IMR-90 (cell line): ENCODE results near the gene FOXB2. TPM values are rescaled to one million over a fixed set of nuclear protein-coding genes. Genes with fewer than 3 reads are reported as not detected.
A peak's percentile ranks its signal among the peaks of the same experiment; 100 is the strongest.

ENCODE experiments used
- ATAC-seq: fragments of 200-7000 bp; cut with Tn5 transposase; 2 replicates; pipeline ENCODE4 v1.9.1; 2020; ENCODE audit warnings: low read depth, mild to moderate bottlenecking, moderate library complexity
- BruUV-seq: library from RNA; stranded (reverse); fragments of 400-500 nt; replicated peaks from 2 replicates; lab custom pipeline; 2021; lab: Mats Ljungman, UMichigan
- CTCF ChIA-PET: fragments of 300-600 bp; formaldehyde crosslinking; extraction: SDS; loops from one replicate; lab custom pipeline; 2021; ENCODE audit warnings: antibody characterized with exemption; lab: Yijun Ruan, JAX
- POLR2A ChIA-PET: fragments of 300-600 bp; sonication (Branson Sonifier 250); formaldehyde crosslinking; loops from one replicate; lab custom pipeline; 2022; ENCODE audit warnings: antibody characterized with exemption; ENCODE audit not compliant: unreplicated experiment; lab: Charles Lee
- DNase-seq: peaks from one replicate; pipeline ENCODE4 v3.0.0; 2013
- H2AFZ ChIP-seq: replicated peaks from 2 replicates; pipeline ENCODE3; 2013; ENCODE audit warnings: low read length, mild to moderate bottlenecking; ENCODE audit not compliant: poor library complexity
- H2AK5ac ChIP-seq: 2 replicates; pipeline ENCODE4 v1.6.1; 2013; ENCODE audit warnings: low read depth, low read length, inconsistent platforms
- H2AK9ac ChIP-seq: replicated peaks from 2 replicates; pipeline ENCODE3; 2013; ENCODE audit warnings: mild to moderate bottlenecking, low read depth, low read length, moderate library complexity; ENCODE audit not compliant: poor library complexity
- H2BK120ac ChIP-seq: 2 replicates; pipeline ENCODE4 v1.6.1; 2013; ENCODE audit warnings: low read depth, low read length, inconsistent platforms
- H2BK15ac ChIP-seq: 3 replicates; pipeline ENCODE4 v1.6.1; 2013; ENCODE audit warnings: low read depth, low read length, inconsistent platforms
- H2BK20ac ChIP-seq: 2 replicates; pipeline ENCODE4 v1.6.1; 2013; ENCODE audit warnings: low read depth, mild to moderate bottlenecking, inconsistent platforms, low read length, moderate library complexity
- H2BK5ac ChIP-seq: 2 replicates; pipeline ENCODE4 v1.6.1; 2013; ENCODE audit warnings: mild to moderate bottlenecking, low read depth, low read length, inconsistent platforms; ENCODE audit not compliant: poor library complexity, severe bottlenecking
- H3K14ac ChIP-seq: replicated peaks from 2 replicates; pipeline ENCODE4 v1.6.1; 2013; ENCODE audit warnings: low read depth, low read length, inconsistent platforms
- H3K18ac ChIP-seq: 2 replicates; pipeline ENCODE4 v1.6.1; 2013; ENCODE audit warnings: low read depth, low read length, control low read depth
- H3K23ac ChIP-seq: 2 replicates; pipeline ENCODE4 v1.6.1; 2013; ENCODE audit warnings: low read depth, low read length, inconsistent platforms
- H3K27ac ChIP-seq: 2 replicates; pipeline ENCODE4 v1.5.1; 2013; ENCODE audit warnings: mild to moderate bottlenecking, control low read depth, low read length; ENCODE audit not compliant: insufficient read depth
- H3K27me3 ChIP-seq: 2 replicates; pipeline ENCODE4 v1.6.1; 2013; ENCODE audit warnings: low read length; ENCODE audit not compliant: control insufficient read depth, insufficient read depth
- H3K36me3 ChIP-seq: 2 replicates; pipeline ENCODE4 v1.6.1; 2013; ENCODE audit warnings: low read length, mixed read lengths; ENCODE audit not compliant: control insufficient read depth, insufficient read depth
- H3K4ac ChIP-seq: 2 replicates; pipeline ENCODE4 v1.6.1; 2013; ENCODE audit warnings: low read depth, low read length, inconsistent platforms
- H3K4me1 ChIP-seq: 2 replicates; pipeline ENCODE4 v1.6.1; 2013; ENCODE audit warnings: low read length, mixed read lengths; ENCODE audit not compliant: control insufficient read depth, insufficient read depth
- H3K4me2 ChIP-seq: 2 replicates; pipeline ENCODE4 v1.6.1; 2013; ENCODE audit warnings: low read depth, mild to moderate bottlenecking, control low read depth, low read length, moderate library complexity
- H3K4me3 ChIP-seq: 2 replicates; pipeline ENCODE4 v1.5.1; 2013; ENCODE audit warnings: low read depth, mild to moderate bottlenecking, control low read depth, low read length, moderate library complexity; ENCODE audit not compliant: insufficient read depth
- H3K56ac ChIP-seq: 2 replicates; pipeline ENCODE4 v1.6.1; 2013; ENCODE audit warnings: low read length, inconsistent platforms; ENCODE audit not compliant: insufficient read depth; ENCODE audit errors: extremely low read depth
- H3K79me1 ChIP-seq, 2 experiments: 2 replicates each; pipeline ENCODE4 v1.6.1; 2013; ENCODE audit warnings: low read length in 2 of 2, inconsistent platforms in 1 of 2, low read depth in 1 of 2
- H3K9ac ChIP-seq: 2 replicates; pipeline ENCODE4 v1.6.1; 2013; ENCODE audit warnings: low read depth, low read length, control low read depth
- H3K9me1 ChIP-seq: 2 replicates; pipeline ENCODE4 v1.6.1; 2013; ENCODE audit warnings: low read length, inconsistent platforms; ENCODE audit not compliant: insufficient read depth
- H3K9me3 ChIP-seq: 2 replicates; pipeline ENCODE4 v1.6.1; 2013; ENCODE audit warnings: low read length; ENCODE audit not compliant: control insufficient read depth, insufficient read depth
- H4K20me1 ChIP-seq: 2 replicates; pipeline ENCODE4 v1.6.1; 2013; ENCODE audit warnings: low read length, inconsistent platforms; ENCODE audit not compliant: insufficient read depth
- H4K5ac ChIP-seq: 2 replicates; pipeline ENCODE4 v1.6.1; 2013; ENCODE audit warnings: mild to moderate bottlenecking, low read depth, low read length, control low read depth
- H4K8ac ChIP-seq, 2 experiments: 2 replicates each; pipeline ENCODE4 v1.6.1; 2013; ENCODE audit warnings: low read depth in 2 of 2, low read length in 2 of 2, control low read depth in 1 of 2, inconsistent platforms in 1 of 2
- H4K91ac ChIP-seq: 2 replicates; pipeline ENCODE4 v1.6.1; 2013; ENCODE audit warnings: low read depth, low read length, inconsistent platforms; ENCODE audit not compliant: insufficient read depth
- NFE2L2 ChIP-seq: fragments of 150-350 bp; IDR thresholded peaks from 2 replicates; pipeline ENCODE4 v1.6.1; 2016; ENCODE audit warnings: low read depth, mild to moderate bottlenecking, low read length
- WGBS, 2 experiments: methylation state at CpG; one replicate each; pipeline versions ENCODE4 v1.1.5 to v1.1.7; 2013; ENCODE audit warnings: missing lambda C conversion rate in 2 of 2; ENCODE audit not compliant: insufficient read length in 1 of 2; ENCODE audit errors: extremely low coverage in 2 of 2; 5-methylcytosine and 5-hydroxymethylcytosine counted together
- dilution Hi-C: fragments of 300-500 bp; cut with HindIII; formaldehyde crosslinking; loops from one replicate; pipeline ENCODE4 v1.14.3; 2018; ENCODE audit warnings: low sequenced_read_pairs; ENCODE audit not compliant: unreplicated experiment
- in situ Hi-C: fragments of 300-500 bp; cut with MboI; formaldehyde crosslinking; loops from 3 replicates; pipeline ENCODE4 v1.14.3; 2019; ENCODE audit warnings: low sequenced_read_pairs, inconsistent platforms, mixed read lengths
- intact Hi-C: fragments of 100-400 bp; cut with micrococcal nuclease; formaldehyde crosslinking; loops from 2 replicates; pipeline ENCODE4 v1.10.0; 2022
- polyA plus RNA-seq, 3 experiments: library from polyadenylated mRNA; depleted of rRNA; stranded (reverse); fragments of >200 nt; gene quantifications; 2 replicates each; pipeline ENCODE4 v1.2.3, GENCODE V29; 2012; ENCODE audit warnings: low replicate concordance in 1 of 3
- total RNA-seq: library from RNA; depleted of rRNA; stranded (reverse); fragments of >200 nt; gene quantifications from 2 replicates; pipeline ENCODE4 v1.2.3, GENCODE V29; 2012
- TF ChIP-seq, protein P1 (sequence below): fragments of 150-350 bp; IDR thresholded peaks from 2 replicates; pipeline ENCODE4 v1.6.1; 2016; ENCODE audit warnings: low read depth, mild to moderate bottlenecking, low read length, moderate library complexity, borderline replicate concordance

Gene FOXB2
- total and polyA plus RNA-seq, 2 of the 4 experiments (the other 2 are of a cell fraction), result not detected

DNA sequence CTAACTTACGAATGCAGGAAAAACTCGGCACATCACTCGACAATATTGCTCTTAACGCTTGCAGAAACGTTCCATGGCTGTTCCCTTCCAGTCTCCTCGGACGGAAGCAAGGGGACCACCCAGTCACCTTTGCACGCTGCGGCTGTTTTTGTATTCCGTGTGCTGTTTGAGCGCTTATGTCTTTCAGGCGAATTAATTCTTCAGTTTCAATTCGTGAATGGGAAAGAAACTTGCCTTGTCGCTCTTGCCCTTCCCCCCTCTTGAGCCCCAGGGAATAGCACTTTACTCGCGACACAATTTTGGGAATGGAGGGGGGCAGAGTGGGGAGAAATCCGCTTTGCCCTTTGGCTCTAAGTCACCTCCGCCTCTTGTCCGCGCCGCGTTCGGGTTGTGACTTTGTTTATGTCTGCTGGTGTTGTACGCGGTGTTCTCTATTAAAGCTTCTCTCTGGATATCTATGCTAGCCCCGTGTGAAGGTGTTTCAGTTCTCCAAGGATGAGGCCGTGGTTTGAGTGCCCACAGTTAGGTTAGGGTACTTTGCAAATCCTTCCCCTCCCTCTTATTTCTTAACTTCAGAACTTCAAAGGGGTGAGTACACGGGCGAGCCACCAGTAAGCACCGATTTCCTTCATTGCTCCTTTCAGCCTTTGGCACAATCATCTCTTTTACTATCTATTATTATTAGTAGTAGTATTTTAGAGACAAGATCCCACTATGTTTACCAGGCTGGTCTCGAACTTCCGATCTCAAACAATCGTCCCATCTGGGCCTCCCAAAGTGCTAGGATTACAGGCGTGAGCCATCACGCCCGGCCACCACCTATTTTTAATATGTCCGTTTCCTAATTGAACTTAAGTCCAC, 2.7 kb downstream of the FOXB2 start (continued):
- TF ChIP-seq NFE2L2, result no peak

DNA sequence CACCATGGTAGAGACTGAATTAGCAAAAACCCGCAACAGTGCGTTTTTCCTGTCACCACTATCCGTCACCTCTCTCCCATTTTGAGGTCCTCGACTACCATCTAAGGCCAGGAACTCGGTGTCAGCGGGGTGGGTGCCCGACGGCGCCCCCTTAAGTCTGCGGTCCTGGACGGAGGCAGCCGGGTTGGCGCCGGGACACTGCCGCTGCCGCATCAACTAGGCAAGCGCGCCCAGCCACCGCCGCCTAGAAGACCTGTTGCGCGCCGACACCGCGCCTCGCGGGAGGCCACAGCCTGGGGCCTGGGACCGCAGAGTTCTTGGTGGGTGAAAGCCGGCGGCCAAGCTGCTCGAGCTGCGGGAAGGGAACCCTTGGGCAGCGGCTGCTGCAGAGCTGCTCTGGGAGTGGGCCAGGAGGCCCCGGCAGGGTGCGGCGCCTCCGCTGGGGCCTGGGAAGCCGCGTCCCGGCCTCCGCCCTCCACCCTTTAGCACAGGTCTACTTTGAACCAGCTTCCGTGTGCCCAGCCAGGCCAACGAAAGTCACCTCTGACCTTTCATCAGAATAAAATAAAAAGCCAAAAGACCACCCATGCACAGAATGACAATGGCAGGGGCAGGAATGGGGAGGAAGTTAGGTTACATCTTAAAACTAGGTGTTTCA, 3.5 kb downstream of the FOXB2 start:
- TF ChIP-seq, protein P1, sequence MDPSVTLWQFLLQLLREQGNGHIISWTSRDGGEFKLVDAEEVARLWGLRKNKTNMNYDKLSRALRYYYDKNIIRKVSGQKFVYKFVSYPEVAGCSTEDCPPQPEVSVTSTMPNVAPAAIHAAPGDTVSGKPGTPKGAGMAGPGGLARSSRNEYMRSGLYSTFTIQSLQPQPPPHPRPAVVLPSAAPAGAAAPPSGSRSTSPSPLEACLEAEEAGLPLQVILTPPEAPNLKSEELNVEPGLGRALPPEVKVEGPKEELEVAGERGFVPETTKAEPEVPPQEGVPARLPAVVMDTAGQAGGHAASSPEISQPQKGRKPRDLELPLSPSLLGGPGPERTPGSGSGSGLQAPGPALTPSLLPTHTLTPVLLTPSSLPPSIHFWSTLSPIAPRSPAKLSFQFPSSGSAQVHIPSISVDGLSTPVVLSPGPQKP, result no peak
- Histone ChIP-seq H4K5ac (no peak overlapping the region), H3K4me2 (no peak overlapping the region), H3K23ac (no peak overlapping the region), H3K79me1 (no peaks in the 10 kb centered on the region), H3K56ac (no peak overlapping the region), H2BK120ac (no peak overlapping the region), H2BK15ac (no peak overlapping the region), H3K9me3 (peaks cover 21% of the 10 kb centered on the region), H4K91ac (no peak overlapping the region), H3K4me3 (no peak overlapping the region), H2AFZ (no peak overlapping the region), H3K4ac (no peak overlapping the region), H3K18ac (no peak overlapping the region), H3K4me1 (no peaks in the 10 kb centered on the region; the same call in 1 of the 2 replicates), H2BK5ac (no peak overlapping the region), H3K27ac (no peak overlapping the region), H2AK5ac (no peak overlapping the region), H3K27me3 (peaks cover 72% of the 10 kb centered on the region), H4K8ac (no peak overlapping the region), H2AK9ac (peak overlapping the region; percentile 55), H3K9me1 (no peaks in the 10 kb centered on the region), H2BK20ac (no peak overlapping the region), H3K36me3 (no peaks in the 10 kb centered on the region), H4K20me1 (no peaks in the 10 kb centered on the region), H3K9ac (no peak overlapping the region), H3K14ac (no peak overlapping the region)
- WGBS, 2 experiments, result 0% methylated on average over 8 of the region's 43 CpGs; no CpG with 5 or more reads in 1 of the 2 experiments
- no TSS peak for BruUV-seq
- in situ Hi-C loops, result no loop called here
- DNase-seq, result no peak
- CTCF ChIA-PET, result no interaction called here
- intact Hi-C loops, result no loop called here
- no peak for ATAC-seq
- dilution Hi-C loops, result no loop called here
- POLR2A ChIA-PET, result no interaction called here
